Tibial nerve (tissue), 4 donors: ENCODE results near the gene ARAP3.

Experiments used
- EP300 ChIP-seq, 2 donors: sonication (generic); formaldehyde crosslinking; IDR thresholded peaks; one replicate each; pipeline ENCODE4 v1.6.1; 2017; ENCODE audit warnings: antibody characterized with exemption in 2 of 2, mild to moderate bottlenecking in 1 of 2
- TF ChIP-seq, protein P1 (sequence below), 5 experiments: fragments of 200-600 bp in 3 of 5; fragments of 450-650 bp in 2 of 5; sonication (generic) in 3 of 5; IDR thresholded peaks; one replicate each; pipeline ENCODE4 v1.5.1; 2016 to 2019; ENCODE audit warnings: antibody characterized with exemption in 5 of 5, mild to moderate bottlenecking in 3 of 5, moderate library complexity in 2 of 5

DNA sequence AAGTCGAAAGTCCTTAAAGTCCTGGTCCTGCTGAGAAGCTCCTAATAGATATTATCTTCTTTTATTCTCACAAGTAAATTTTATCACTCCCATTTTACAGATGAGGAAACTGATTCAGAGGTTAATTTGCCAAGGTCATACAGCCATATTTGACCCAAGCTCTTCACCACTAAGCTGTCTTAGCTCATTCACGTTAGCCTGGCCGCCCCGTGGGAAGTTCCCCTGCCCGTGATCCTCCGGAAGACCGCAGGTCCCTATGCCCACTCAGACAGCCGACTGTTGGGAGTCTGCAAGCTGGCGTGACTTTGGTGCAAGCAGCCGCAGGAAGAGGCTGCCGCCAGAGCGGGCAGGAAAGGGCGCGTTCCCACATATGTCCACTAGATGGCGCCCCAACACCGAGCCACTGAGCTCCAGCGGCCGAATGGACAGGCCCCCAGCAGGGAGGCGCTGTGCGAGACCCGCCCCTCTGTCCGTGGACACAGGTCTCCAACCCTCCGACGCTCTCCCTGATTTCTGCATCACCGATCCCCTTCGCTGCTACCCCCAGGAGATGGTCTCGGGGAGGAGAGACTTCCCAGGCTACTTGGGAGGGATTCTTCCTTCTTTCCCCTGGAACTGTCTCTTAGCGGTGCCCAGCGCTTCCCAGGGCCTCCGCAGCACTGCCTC lies 10.0 kb upstream of the ARAP3 start:
- TF ChIP-seq, protein P1, sequence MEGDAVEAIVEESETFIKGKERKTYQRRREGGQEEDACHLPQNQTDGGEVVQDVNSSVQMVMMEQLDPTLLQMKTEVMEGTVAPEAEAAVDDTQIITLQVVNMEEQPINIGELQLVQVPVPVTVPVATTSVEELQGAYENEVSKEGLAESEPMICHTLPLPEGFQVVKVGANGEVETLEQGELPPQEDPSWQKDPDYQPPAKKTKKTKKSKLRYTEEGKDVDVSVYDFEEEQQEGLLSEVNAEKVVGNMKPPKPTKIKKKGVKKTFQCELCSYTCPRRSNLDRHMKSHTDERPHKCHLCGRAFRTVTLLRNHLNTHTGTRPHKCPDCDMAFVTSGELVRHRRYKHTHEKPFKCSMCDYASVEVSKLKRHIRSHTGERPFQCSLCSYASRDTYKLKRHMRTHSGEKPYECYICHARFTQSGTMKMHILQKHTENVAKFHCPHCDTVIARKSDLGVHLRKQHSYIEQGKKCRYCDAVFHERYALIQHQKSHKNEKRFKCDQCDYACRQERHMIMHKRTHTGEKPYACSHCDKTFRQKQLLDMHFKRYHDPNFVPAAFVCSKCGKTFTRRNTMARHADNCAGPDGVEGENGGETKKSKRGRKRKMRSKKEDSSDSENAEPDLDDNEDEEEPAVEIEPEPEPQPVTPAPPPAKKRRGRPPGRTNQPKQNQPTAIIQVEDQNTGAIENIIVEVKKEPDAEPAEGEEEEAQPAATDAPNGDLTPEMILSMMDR (IDR thresholded peaks at IDR 0.05) = peak; percentile 96 to 99 (median 99)
- no peak for TF ChIP-seq EP300 (IDR thresholded peaks at IDR 0.05)
